HG03558 (cell line): ENCODE data around the gene ZNF484.
"Not testable (repeated sequence)": the region's sequence is repeated elsewhere in the genome, so short reads cannot be mapped to it uniquely, and the experiment has no call there.

Experiments used
- ATAC-seq: cut with Tn5 transposase; IDR thresholded peaks from one replicate; pipeline ENCODE4 v1.9.1; 2021; ENCODE audit warnings: moderate number of reproducible peaks; ENCODE audit not compliant: unreplicated experiment; ENCODE audit errors: extremely low read depth

Gene ZNF484

GRCh38 chr9:92864152-92864551, 13.7 kb downstream of the ZNF484 start:
- ATAC-seq: no peak

GRCh38 chr9:92860867-92861266, 17.0 kb downstream of the ZNF484 start:
- no peak for ATAC-seq

GRCh38 chr9:92857236-92857635, 20.6 kb downstream of the ZNF484 start:
- no peak for ATAC-seq

DNA sequence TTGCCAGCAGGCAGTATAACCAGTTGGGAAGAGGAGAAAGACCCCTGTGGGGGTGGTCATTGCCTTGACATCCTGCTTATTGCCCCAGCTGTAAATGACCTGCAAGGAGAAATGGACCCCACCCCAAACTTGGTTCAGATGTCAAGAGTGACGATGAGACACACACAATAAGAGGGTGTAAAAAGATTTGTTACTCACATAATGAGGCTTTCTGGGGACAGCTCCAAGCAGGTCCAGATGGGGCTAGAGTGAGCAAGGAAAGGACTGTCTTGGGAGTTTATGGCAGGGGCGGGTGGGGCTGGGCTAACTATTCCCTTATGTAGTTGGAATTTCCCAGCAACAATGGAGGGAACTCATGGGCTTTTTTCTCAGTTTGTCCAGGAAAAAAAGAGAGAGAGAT, 24.1 kb downstream of the ZNF484 start:
- ATAC-seq: no peak

DNA sequence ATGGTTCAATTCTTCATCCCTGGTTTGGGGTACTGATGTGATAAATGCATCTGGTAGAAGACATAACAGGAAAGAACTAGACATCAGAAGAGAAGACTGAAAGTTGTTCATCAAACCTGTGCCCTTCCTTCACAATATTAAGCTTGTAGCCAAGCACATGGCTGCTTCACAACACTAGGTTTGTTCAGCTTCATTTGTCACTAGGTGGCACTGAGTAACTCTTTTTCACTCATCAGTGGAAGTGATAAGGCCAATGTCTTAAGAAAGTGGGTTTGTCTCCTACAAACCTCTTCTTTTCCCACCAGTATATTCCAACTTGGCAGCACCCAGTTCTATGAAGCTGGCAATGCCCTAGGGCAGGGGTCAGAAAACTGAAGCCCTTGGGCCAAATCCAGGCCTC, 26.9 kb downstream of the ZNF484 start:
- no peak for ATAC-seq

GRCh38 chr9:92848740-92849139, 29.1 kb downstream of the ZNF484 start:
- ATAC-seq: not testable (repeated sequence)

- ATAC-seq: no peak
These were observed 31.1 kb downstream of the ZNF484 start for GRCh38 chr9:92846662-92847145.

- ATAC-seq: not testable (repeated sequence)
These were observed 39.4 kb downstream of the ZNF484 start for GRCh38 chr9:92838411-92838810.

GRCh38 chr9:92837191-92837590, 40.6 kb downstream of the ZNF484 start:
- ATAC-seq: no peak

DNA sequence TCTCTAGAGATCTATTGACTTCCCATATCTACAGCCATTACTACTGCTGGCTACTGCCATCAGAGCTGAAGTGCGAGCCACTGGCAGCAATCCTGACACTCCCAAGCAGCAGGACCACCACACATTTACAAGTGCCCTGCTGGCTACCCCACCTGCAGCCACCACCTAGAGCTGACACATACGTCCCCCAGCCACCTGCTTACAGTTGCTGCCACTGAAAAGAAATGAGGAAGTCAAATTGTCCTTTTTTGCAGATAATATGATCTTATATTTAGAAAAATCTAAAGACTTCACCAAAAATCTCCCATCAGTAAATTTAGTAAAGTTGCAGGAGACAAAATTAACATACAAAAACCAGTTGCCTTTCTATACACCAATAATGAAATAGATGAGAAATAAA, 48.4 kb downstream of the ZNF484 start:
- no peak for ATAC-seq

- ATAC-seq: not testable (repeated sequence)
These were observed 52.8 kb downstream of the ZNF484 start for GRCh38 chr9:92825065-92825464.

- no peak for ATAC-seq
These were observed 56.9 kb downstream of the ZNF484 start for GRCh38 chr9:92820964-92821363.

- not testable (repeated sequence) for ATAC-seq
These were observed 57.9 kb downstream of the ZNF484 start for GRCh38 chr9:92819898-92820297.

DNA sequence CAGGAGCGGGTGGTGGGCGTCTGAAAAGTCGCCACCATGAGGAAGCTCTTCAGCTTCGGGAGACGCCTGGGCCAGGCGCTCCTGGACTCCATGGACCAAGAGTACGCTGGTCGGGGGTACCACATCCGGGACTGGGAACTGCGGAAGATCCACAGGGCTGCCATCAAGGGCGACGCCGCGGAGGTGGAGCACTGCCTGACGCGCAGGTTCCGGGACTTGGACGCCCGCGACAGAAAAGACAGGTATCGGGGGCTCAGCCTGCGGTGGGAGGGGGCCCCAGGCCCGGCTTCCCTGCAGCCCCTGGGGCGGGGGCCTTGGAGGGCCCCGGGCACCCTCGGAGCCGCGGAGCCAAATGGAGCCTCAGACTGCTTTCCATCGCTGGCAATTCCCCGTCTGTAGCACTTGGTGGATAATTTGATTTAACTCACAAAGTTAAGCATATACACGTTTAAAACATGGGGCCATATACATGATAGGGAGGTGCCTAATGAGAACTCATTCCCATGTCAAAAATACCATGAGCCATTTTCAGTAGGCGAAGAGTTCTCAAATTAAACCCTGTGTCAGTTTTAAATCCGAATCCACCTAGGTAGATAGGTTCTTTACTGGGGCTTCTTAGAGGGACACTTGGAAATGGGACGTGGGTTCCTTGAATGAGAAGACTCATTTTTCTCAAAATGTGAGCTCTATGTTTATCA, 68.1 kb downstream of the ZNF484 start:
- not testable (repeated sequence) for ATAC-seq

- ATAC-seq: no peak
These were observed 68.9 kb downstream of the ZNF484 start for GRCh38 chr9:92808726-92809451.

- no peak for ATAC-seq
These were observed 69.8 kb downstream of the ZNF484 start for GRCh38 chr9:92807757-92808725.

DNA sequence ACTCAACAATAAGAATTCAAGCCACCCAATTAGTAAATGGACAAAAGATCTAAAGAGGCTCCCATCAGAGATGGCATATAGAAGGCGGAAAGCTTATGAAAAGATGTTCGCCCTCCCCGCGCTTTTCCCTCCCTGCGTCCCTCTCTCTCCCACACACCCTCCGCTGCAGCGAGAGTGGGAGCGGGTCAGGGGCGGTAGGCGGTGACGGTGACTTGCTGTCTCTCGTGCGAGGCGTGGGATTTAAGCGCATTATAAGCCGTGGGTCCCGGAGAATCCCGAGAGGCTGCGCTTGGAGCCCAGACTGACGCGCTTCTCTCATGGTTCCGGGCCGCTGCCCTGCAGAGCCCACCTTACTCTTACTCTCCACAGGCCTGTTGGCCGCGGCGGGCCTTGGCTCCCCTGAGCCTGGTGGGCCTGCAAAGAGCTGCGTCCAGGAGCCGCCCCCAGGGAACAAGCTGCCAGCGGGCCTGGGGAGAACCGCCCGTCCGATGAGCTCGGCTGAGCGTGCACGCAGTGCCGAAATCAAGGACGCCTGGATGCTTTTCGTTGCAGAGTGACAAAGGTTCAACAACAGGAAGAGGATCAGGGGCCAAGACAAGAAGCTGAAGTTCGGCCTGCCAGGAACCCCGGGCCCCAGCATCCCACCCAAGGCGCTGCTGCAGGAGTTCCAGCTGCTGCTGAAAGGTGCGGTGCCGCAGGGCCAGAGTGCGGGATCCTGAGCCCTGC, 70.6 kb downstream of the ZNF484 start:
- no peak for ATAC-seq

DNA sequence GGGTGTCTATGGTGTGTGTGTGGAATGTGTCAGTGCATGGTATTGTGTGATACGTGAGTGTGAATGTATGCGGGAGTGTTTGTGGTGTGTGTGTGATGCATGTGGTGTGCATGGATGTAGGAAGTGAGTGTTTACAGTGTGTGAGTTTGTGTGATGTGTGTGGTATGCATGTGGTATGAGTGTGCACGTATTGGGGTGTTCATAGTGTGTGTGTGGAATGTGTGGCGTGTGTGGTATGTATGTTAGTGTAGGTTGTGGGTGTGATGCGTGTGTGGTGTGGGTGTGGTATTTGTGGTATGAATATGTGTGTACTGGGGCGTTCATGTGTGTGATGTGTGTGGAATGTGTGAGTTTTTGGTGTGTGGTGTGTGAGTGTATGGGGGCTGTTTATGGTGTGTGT, 73.1 kb downstream of the ZNF484 start:
- no peak for ATAC-seq

DNA sequence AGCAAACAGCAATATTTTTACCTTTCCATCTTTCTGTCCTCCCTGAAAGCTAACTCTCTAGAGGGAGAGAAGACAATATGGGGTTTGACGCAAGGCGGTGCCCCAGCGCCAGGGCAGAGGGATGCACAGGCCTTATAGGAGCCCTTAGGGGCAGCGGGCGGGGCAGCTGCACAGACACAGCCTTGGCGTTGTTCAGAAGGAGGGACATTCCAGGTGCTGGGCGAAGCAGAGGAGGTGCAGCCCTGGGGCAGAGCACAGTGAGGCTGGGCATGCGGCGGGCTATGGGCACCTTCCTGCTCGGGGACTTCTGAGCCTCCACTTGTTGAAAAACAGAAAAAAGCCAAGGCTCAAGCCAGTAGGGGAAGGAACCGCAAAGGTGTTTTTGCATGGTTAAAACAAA, 79.5 kb downstream of the ZNF484 start:
- ATAC-seq: no peak

DNA sequence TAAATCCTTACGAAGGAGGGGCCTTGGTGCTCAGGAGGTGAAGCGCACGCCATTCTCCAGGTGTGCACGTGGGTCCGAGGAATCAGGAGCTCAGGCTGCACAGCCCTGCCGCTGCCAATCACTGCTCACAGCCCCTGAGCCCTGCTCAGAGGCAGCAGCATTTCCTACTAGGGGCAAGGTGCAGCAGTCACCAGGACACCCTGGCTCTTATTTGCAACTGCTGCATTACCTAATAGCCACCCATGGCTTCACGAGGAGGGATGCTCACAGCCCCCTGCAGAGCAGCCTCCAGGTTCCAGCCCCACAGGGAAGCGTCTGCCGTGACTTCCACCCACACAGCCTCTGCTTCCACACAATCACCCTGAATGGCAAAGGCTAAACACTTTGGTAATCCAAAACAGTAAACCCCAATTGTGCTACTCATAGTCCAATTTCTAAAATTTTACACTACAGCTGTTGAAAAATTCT, 81.5 kb downstream of the ZNF484 start:
- ATAC-seq: not testable (repeated sequence)
